OCI-LY1 (cell line): ENCODE results near the gene CHST15.

Experiments
- H2AFZ ChIP-seq: fragments of 200-600 bp; sonication (generic), shearing (Covaris generic); 2 replicates; pipeline ENCODE4 v1.6.0; 2014; ENCODE audit warnings: antibody characterized with exemption, mild to moderate bottlenecking, low read length
- H3F3A ChIP-seq: fragments of 200-600 bp; sonication (generic), shearing (Covaris generic); 2 replicates; pipeline ENCODE4 v1.6.0; 2014; ENCODE audit warnings: mild to moderate bottlenecking, antibody characterized with exemption, low read length, moderate library complexity; ENCODE audit not compliant: insufficient read depth
- H3K27ac ChIP-seq: fragments of 200-600 bp; sonication (generic); 2 replicates; pipeline ENCODE4 v1.5.1; 2014; ENCODE audit warnings: low read length, mixed run types, mild to moderate bottlenecking, low read depth; ENCODE audit not compliant: poor library complexity, severe bottlenecking
- H3K27me3 ChIP-seq: fragments of 200-600 bp; sonication (generic); 2 replicates; pipeline ENCODE4 v1.6.0; 2014; ENCODE audit warnings: antibody characterized with exemption, mild to moderate bottlenecking, low read length, moderate library complexity; ENCODE audit not compliant: insufficient read depth
- H3K36me3 ChIP-seq: fragments of 200-600 bp; sonication (generic); 2 replicates; pipeline ENCODE4 v1.6.1; 2014; ENCODE audit warnings: mild to moderate bottlenecking, antibody characterized with exemption, low read length, moderate library complexity, mixed read lengths; ENCODE audit not compliant: insufficient read depth
- H3K4me1 ChIP-seq: fragments of 200-600 bp; sonication (generic); 2 replicates; pipeline ENCODE4 v1.5.1; 2014; ENCODE audit warnings: mild to moderate bottlenecking, low read length, moderate library complexity; ENCODE audit not compliant: insufficient read depth, severe bottlenecking
- H3K4me2 ChIP-seq: fragments of 200-600 bp; sonication (generic), shearing (Covaris generic); 2 replicates; pipeline ENCODE4 v1.6.1; 2014; ENCODE audit warnings: low read length
- H3K4me3 ChIP-seq: fragments of 200-600 bp; sonication (generic); 2 replicates; pipeline ENCODE4 v1.5.1; 2014; ENCODE audit warnings: low read length, low read depth, mild to moderate bottlenecking, mixed read lengths; ENCODE audit not compliant: poor library complexity, severe bottlenecking
- H3K79me2 ChIP-seq: fragments of 200-600 bp; shearing (Covaris generic); 2 replicates; pipeline ENCODE4 v1.6.1; 2016; ENCODE audit warnings: mixed run types, low read length, mixed read lengths; ENCODE audit not compliant: insufficient read depth
- H3K9ac ChIP-seq: fragments of 200-600 bp; sonication (generic), shearing (Covaris generic); 2 replicates; pipeline ENCODE4 v1.6.1; 2014; ENCODE audit warnings: mild to moderate bottlenecking, low read length, mixed read lengths
- H3K9me2 ChIP-seq: fragments of 200-600 bp; sonication (generic), shearing (Covaris generic); 2 replicates; pipeline ENCODE4 v1.6.1; 2014; ENCODE audit warnings: low read depth, mild to moderate bottlenecking, low read length, mixed read lengths
- H3K9me3 ChIP-seq: fragments of 200-600 bp; shearing (Covaris generic); 2 replicates; pipeline ENCODE4 v1.6.1; 2014; ENCODE audit warnings: low read length, mixed read lengths
- H4K20me1 ChIP-seq: fragments of 200-600 bp; sonication (generic), shearing (Covaris generic); 2 replicates; pipeline ENCODE4 v1.6.0; 2016; ENCODE audit warnings: mild to moderate bottlenecking, low read length; ENCODE audit not compliant: insufficient read depth
- CTCF ChIP-seq: fragments of 200-600 bp; sonication (generic), shearing (Covaris generic); IDR thresholded peaks from 2 replicates; pipeline ENCODE4 v1.5.1; 2017; ENCODE audit warnings: mild to moderate bottlenecking, antibody characterized with exemption, low read length, moderate library complexity, mixed read lengths
- EZH2 ChIP-seq: fragments of 200-600 bp; sonication (generic), shearing (Covaris generic); IDR thresholded peaks from 2 replicates; pipeline ENCODE4 v1.8.0; 2017; ENCODE audit warnings: borderline replicate concordance, mixed run types, mild to moderate bottlenecking, antibody characterized with exemption, low read length, moderate library complexity, mixed read lengths

The CHST15 gene

DNA sequence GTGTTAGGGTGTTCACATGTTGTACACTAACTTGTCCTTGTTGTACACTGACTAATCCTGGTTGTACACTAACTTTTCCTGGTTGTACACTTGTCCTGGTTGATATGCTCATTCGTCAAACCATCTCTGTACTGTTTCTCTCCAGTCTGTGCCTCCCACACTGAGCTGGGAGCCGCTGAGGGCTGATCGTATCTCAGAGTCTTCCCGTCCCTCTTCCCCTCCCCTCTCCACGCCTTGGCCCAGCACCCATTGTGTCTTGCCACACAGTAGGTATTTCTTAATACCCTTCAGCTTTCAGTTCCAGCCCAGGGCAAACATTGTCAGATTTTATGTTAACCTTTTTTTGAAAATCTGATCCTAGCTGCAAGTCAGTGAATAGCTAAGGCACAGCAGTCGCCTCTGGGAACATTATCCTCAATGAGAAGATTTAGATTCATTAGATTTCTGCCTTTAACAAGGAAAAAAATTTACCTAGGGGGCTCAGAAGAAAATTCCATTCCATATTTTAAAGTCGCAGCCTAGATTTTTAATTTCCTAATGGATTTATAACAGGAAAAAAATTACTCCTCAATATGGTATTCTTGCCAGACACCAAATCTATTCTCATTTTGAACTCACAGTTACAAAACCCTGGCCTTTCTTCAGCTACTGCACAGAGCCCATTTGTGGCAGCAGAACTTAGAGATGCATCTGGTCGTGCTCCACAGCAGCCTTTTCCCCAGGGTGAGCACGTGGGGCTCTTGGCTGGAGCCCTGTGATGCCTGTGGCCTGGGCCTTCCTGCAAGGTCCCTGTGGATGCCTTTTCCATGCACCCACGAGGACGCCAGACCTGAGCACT is 33.0 kb upstream of the CHST15 start:
- no peak overlapping the region; the same call in 1 of the 2 replicates for H3K4me2 ChIP-seq

GRCh38 chr10:124125305-124126116 is 32.1 kb upstream of the CHST15 start:
- no peaks in the 10 kb centered on the region for H3K79me2 ChIP-seq
- H3K9ac ChIP-seq: peak overlapping the region; percentile 15; the same call in 1 of the 2 replicates
- H3K27ac ChIP-seq: peak overlapping the region; percentile 3
- H3K9me2 ChIP-seq: no peaks in the 10 kb centered on the region
- no peaks in the 10 kb centered on the region for H3K27me3 ChIP-seq
- no peaks in the 10 kb centered on the region for H3K36me3 ChIP-seq
- no peak overlapping the region for H3K4me3 ChIP-seq
- no peaks in the 10 kb centered on the region for H3K9me3 ChIP-seq
- peaks cover 51% of the 10 kb centered on the region for H3K4me1 ChIP-seq
- no peaks in the 10 kb centered on the region for H3F3A ChIP-seq
- TF ChIP-seq CTCF (peak; percentile 81; the same call in 1 of the 2 replicates), EZH2 (no peak)
- peak overlapping the region; percentile 8; the same call in 1 of the 2 replicates for H3K4me2 ChIP-seq
- no peak overlapping the region for H2AFZ ChIP-seq
- no peaks in the 10 kb centered on the region for H4K20me1 ChIP-seq

More for the DNA sequence above, 33.0 kb upstream of the CHST15 start:
- no peak overlapping the region for H2AFZ ChIP-seq
- H3K27me3 ChIP-seq: no peaks in the 10 kb centered on the region
- TF ChIP-seq CTCF (no peak), EZH2 (no peak)
- H3K4me3 ChIP-seq: no peak overlapping the region
- no peaks in the 10 kb centered on the region for H3K9me3 ChIP-seq
- H3K9me2 ChIP-seq: no peaks in the 10 kb centered on the region
- no peaks in the 10 kb centered on the region for H3F3A ChIP-seq
- no peaks in the 10 kb centered on the region for H3K79me2 ChIP-seq
- no peak overlapping the region; the same call in 1 of the 2 replicates for H3K9ac ChIP-seq
- peak overlapping the region; percentile 14 for H3K27ac ChIP-seq
- H4K20me1 ChIP-seq: no peaks in the 10 kb centered on the region
- H3K4me1 ChIP-seq: peaks cover 49% of the 10 kb centered on the region
- H3K36me3 ChIP-seq: no peaks in the 10 kb centered on the region

DNA sequence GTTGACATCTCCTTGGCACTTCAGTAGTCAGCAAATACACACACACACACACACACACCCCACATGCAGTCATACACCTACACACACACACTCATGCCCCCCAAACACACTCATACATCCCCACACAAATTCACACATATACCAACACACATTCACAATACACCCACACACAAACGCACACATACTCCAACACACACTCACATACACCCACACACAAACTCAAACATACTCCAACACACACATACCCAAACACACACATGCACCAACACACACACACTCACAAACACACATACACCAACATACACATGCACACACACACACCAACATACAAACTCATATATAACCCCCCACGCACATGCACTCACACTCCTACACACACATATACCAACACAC is 31.4 kb upstream of the CHST15 start:
- H3K79me2 ChIP-seq: no peaks in the 10 kb centered on the region
- no peaks in the 10 kb centered on the region for H3K36me3 ChIP-seq
- no peaks in the 10 kb centered on the region for H3F3A ChIP-seq
- no peaks in the 10 kb centered on the region for H3K27me3 ChIP-seq
- H4K20me1 ChIP-seq: no peaks in the 10 kb centered on the region
- H3K9ac ChIP-seq: no peak overlapping the region; the same call in 1 of the 2 replicates
- no peak overlapping the region for H3K4me3 ChIP-seq
- TF ChIP-seq EZH2: no peak
- TF ChIP-seq CTCF: no peak
- H3K4me2 ChIP-seq: peak overlapping the region; percentile 16; the same call in 1 of the 2 replicates
- H3K27ac ChIP-seq: peak overlapping the region; percentile 87
- H2AFZ ChIP-seq: no peak overlapping the region
- H3K4me1 ChIP-seq: peaks cover 58% of the 10 kb centered on the region
- H3K9me3 ChIP-seq: no peaks in the 10 kb centered on the region
- no peaks in the 10 kb centered on the region for H3K9me2 ChIP-seq
